SK-N-SH (cell line): Measurements from ENCODE around the gene ELF5. TPM values are rescaled to one million over a fixed set of nuclear protein-coding genes. Genes with fewer than 3 reads are reported as not detected.

ENCODE experiments used
- CTCF ChIA-PET: fragments of 300-600, 350-600 bp; formaldehyde crosslinking; extraction: SDS; loops from one replicate; lab custom pipeline; 2021; lab: Yijun Ruan, JAX
- POLR2A ChIA-PET: fragments of 350-600 bp; sonication (Branson Sonifier 250); formaldehyde crosslinking; extraction: SDS; loops from one replicate; lab custom pipeline; 2020; ENCODE audit warnings: antibody characterized with exemption, inconsistent platforms; lab: Yijun Ruan, JAX
- DNase-seq: peaks from one replicate; pipeline ENCODE4 v3.0.0; 2012
- H2AFZ ChIP-seq: fragments of 200-600 bp; sonication (generic); 2 replicates; pipeline ENCODE4 v1.8.1; 2016; ENCODE audit warnings: antibody characterized with exemption, mild to moderate bottlenecking, low read depth
- H3F3A ChIP-seq: fragments of 200-600 bp; sonication (generic); replicated peaks from 2 replicates; pipeline ENCODE3; 2016; ENCODE audit warnings: antibody characterized with exemption, mild to moderate bottlenecking; ENCODE audit not compliant: insufficient read depth
- H3K27ac ChIP-seq, 2 experiments: fragments of 200-500 bp in 1 of 2; fragments of 200-600 bp in 1 of 2; sonication (Bioruptor generic) in 1 of 2; sonication (generic), shearing (Covaris generic) in 1 of 2; 2 replicates each; pipeline versions ENCODE4 v1.5.1 to v1.6.1; 2014 to 2016; ENCODE audit warnings: low read depth in 2 of 2, inconsistent platforms in 1 of 2, low read length in 1 of 2, mild to moderate bottlenecking in 1 of 2, mixed read lengths in 1 of 2
- H3K27me3 ChIP-seq: fragments of 200-600 bp; sonication (generic), shearing (Covaris generic); 2 replicates; pipeline ENCODE4 v1.6.1; 2016; ENCODE audit warnings: mixed run types; ENCODE audit not compliant: insufficient read depth
- H3K36me3 ChIP-seq, 2 experiments: fragments of 200-500 bp in 1 of 2; fragments of 200-600 bp in 1 of 2; sonication (Bioruptor generic) in 1 of 2; sonication (generic) in 1 of 2; replicated peaks in 1 of 2; 2 replicates each; pipeline versions ENCODE3 to v1.5.1; 2014 to 2016; ENCODE audit warnings: low read length in 1 of 2, mild to moderate bottlenecking in 1 of 2; ENCODE audit not compliant: insufficient read depth in 2 of 2, control insufficient read depth in 1 of 2
- H3K4me1 ChIP-seq, 2 experiments: fragments of 200-500 bp in 1 of 2; fragments of 200-600 bp in 1 of 2; sonication (Bioruptor generic) in 1 of 2; sonication (generic), shearing (Covaris generic) in 1 of 2; 2 replicates each; pipeline versions ENCODE4 v1.5.1 to v1.6.1; 2014 to 2016; ENCODE audit warnings: low read depth in 1 of 2, low read length in 1 of 2, mixed run types in 1 of 2; ENCODE audit not compliant: insufficient read depth in 2 of 2, control insufficient read depth in 1 of 2
- H3K4me2 ChIP-seq: fragments of 200-600 bp; sonication (generic), shearing (Covaris generic); 2 replicates; pipeline ENCODE4 v1.6.1; 2017; ENCODE audit warnings: mixed run types
- H3K4me3 ChIP-seq, 2 experiments: fragments of 200-500 bp in 1 of 2; fragments of 200-600 bp in 1 of 2; sonication (Bioruptor generic) in 1 of 2; sonication (generic), shearing (Covaris generic) in 1 of 2; 2 replicates each; pipeline versions ENCODE4 v1.5.1 to v1.8.1; 2014 to 2016; ENCODE audit warnings: low read depth in 2 of 2, inconsistent platforms in 1 of 2, low read length in 1 of 2, mild to moderate bottlenecking in 1 of 2, mixed read lengths in 1 of 2, moderate library complexity in 1 of 2
- H3K79me2 ChIP-seq: fragments of 200-600 bp; sonication (generic); 2 replicates; pipeline ENCODE4 v1.8.1; 2017; ENCODE audit warnings: mild to moderate bottlenecking; ENCODE audit not compliant: insufficient read depth
- H3K9ac ChIP-seq: fragments of 200-600 bp; sonication (generic); 2 replicates; pipeline ENCODE4 v1.6.1; 2017; ENCODE audit warnings: mixed run types
- H3K9me2 ChIP-seq: fragments of 200-600 bp; sonication (generic); 2 replicates; pipeline ENCODE4 v1.6.1; 2017; ENCODE audit warnings: mixed run types
- H3K9me3 ChIP-seq: fragments of 200-600 bp; sonication (generic); 2 replicates; pipeline ENCODE4 v1.6.1; 2017; ENCODE audit warnings: mixed run types, mild to moderate bottlenecking, moderate library complexity
- H4K20me1 ChIP-seq: fragments of 200-600 bp; sonication (generic); 2 replicates; pipeline ENCODE4 v1.6.1; 2017; ENCODE audit warnings: mild to moderate bottlenecking, mixed run types; ENCODE audit not compliant: insufficient read depth
- ELF1 ChIP-seq: IDR thresholded peaks from 2 replicates; pipeline ENCODE4 v1.4.0; 2012
- FOSL2 ChIP-seq: IDR thresholded peaks from 2 replicates; pipeline ENCODE4 v1.4.0; 2012; ENCODE audit warnings: low read depth, mild to moderate bottlenecking, moderate library complexity, borderline replicate concordance
- FOXJ3 ChIP-seq: sonication (generic); formaldehyde crosslinking; IDR thresholded peaks from 2 replicates; pipeline ENCODE4 v1.5.1; 2020; ENCODE audit warnings: mild to moderate bottlenecking, missing genetic modification reagents
- FOXM1 ChIP-seq: IDR thresholded peaks from 2 replicates; pipeline ENCODE4 v1.4.0; 2012; ENCODE audit warnings: low read depth, mild to moderate bottlenecking
- GABPA ChIP-seq: IDR thresholded peaks from 2 replicates; pipeline ENCODE4 v1.4.0; 2012; ENCODE audit warnings: low read depth, mild to moderate bottlenecking
- GATA2 ChIP-seq: sonication (generic); formaldehyde crosslinking; IDR thresholded peaks from 2 replicates; pipeline ENCODE4 v1.5.0; 2020; ENCODE audit warnings: mild to moderate bottlenecking, missing genetic modification reagents
- JUND ChIP-seq: IDR thresholded peaks from 2 replicates; pipeline ENCODE4 v1.4.0; 2012
- MAX ChIP-seq: IDR thresholded peaks from 2 replicates; pipeline ENCODE4 v1.4.0; 2012; ENCODE audit warnings: low read depth
- MEF2A ChIP-seq: IDR thresholded peaks from 2 replicates; pipeline ENCODE4 v1.4.0; 2012; ENCODE audit warnings: low read depth, borderline replicate concordance
- MXI1 ChIP-seq: IDR thresholded peaks from 2 replicates; pipeline ENCODE4 v1.6.1; 2012; ENCODE audit warnings: mild to moderate bottlenecking, low read depth, low read length, improper control_type of control experiment
- NRF1 ChIP-seq: IDR thresholded peaks from 2 replicates; pipeline ENCODE4 v1.6.1; 2012; ENCODE audit warnings: low read depth, mild to moderate bottlenecking, low read length
- POLR2AphosphoS5 ChIP-seq: IDR thresholded peaks from 2 replicates; pipeline ENCODE4 v1.6.1; 2012; ENCODE audit warnings: low read depth, low read length
- REST ChIP-seq: IDR thresholded peaks from 2 replicates; pipeline ENCODE4 v1.6.1; 2012; ENCODE audit warnings: mild to moderate bottlenecking, low read depth, low read length, moderate library complexity
- SIN3A ChIP-seq: IDR thresholded peaks from 2 replicates; pipeline ENCODE4 v1.6.1; 2012; ENCODE audit warnings: low read depth, mild to moderate bottlenecking, low read length, moderate library complexity, borderline replicate concordance
- SMC3 ChIP-seq: IDR thresholded peaks from 2 replicates; pipeline ENCODE4 v1.6.1; 2012; ENCODE audit warnings: low read depth, low read length, improper control_type of control experiment
- TEAD4 ChIP-seq: IDR thresholded peaks from 2 replicates; pipeline ENCODE4 v1.4.0; 2012; ENCODE audit warnings: mild to moderate bottlenecking, borderline replicate concordance; ENCODE audit not compliant: insufficient read depth
- USF2 ChIP-seq: fragments of 150-350 bp; IDR thresholded peaks from 2 replicates; pipeline ENCODE4 v1.6.1; 2017; ENCODE audit warnings: antibody characterized with exemption, low read length, low read depth, borderline replicate concordance
- WGBS: methylation state at CpG from one replicate; pipeline ENCODE4 v1.1.6; 2017; ENCODE audit warnings: low lambda C conversion rate; 5-methylcytosine and 5-hydroxymethylcytosine counted together
- polyA plus RNA-seq, 3 experiments: library from polyadenylated mRNA; depleted of rRNA; stranded (reverse); fragments of >200 nt; gene quantifications; 2 replicates each; pipeline ENCODE4 v1.2.3, GENCODE V29; 2012
- TF ChIP-seq, protein P1 (sequence below): fragments of 200-600 bp; sonication (generic); IDR thresholded peaks from 2 replicates; pipeline ENCODE4 v1.6.1; 2017; ENCODE audit warnings: antibody characterized with exemption, mild to moderate bottlenecking, moderate library complexity

ELF5 gene
- polyA plus RNA-seq, 1 of the 3 experiments (the other 2 are of a cell fraction): not detected

DNA sequence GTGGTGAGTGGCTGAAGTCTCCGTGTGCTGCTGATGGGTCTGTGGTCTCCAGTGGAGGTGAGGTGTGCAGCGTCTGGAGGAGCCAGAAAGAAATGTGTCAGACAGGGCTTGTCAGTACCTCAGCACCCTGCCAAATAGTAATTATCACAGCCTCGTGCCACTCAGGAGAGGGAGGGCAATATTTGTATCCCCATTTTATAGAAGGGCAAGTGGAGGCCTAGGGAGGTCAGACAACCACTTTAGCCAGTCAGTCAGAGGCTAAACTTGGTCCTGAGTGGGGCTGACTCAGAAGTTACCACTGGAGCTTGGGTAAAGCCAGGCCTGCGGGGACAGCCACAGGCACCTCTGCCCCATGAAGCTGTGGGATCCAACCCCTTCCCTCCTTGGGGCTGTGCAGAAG is 11.5 kb upstream of the ELF5 start:
- Histone ChIP-seq H3K27ac (no peak overlapping the region), H4K20me1 (no peaks in the 10 kb centered on the region), H3F3A (no peaks in the 10 kb centered on the region), H3K9me2 (no peaks in the 10 kb centered on the region), H3K4me2 (no peak overlapping the region), H3K9ac (no peak overlapping the region), H3K36me3 (no peaks in the 10 kb centered on the region), H3K79me2 (no peaks in the 10 kb centered on the region), H3K4me1 (peaks cover 0 to 9% of the 10 kb centered on the region in 2 experiments; a peak in 1 of 4 replicates), H3K9me3 (no peaks in the 10 kb centered on the region), H3K27me3 (peaks cover 11% of the 10 kb centered on the region; the same call in 1 of the 2 replicates), H2AFZ (no peak overlapping the region), H3K4me3 (no peak overlapping the region)
- DNase-seq: no peak
- ChIA-PET POLR2A (no interaction called here), CTCF (interaction anchor here (1.4 to 3.0 kb wide), 4 partner anchors 10 to 62 kb away, joined by 3 to 13 read pairs (median 4); partner anchors contain the start of gene ELF5)
- WGBS: 39% methylated on average over 2 of the region's 4 CpGs
- TF ChIP-seq FOSL2 (no peak), SMC3 (no peak), REST (no peak), POLR2AphosphoS5 (no peak), MXI1 (no peak)

DNA sequence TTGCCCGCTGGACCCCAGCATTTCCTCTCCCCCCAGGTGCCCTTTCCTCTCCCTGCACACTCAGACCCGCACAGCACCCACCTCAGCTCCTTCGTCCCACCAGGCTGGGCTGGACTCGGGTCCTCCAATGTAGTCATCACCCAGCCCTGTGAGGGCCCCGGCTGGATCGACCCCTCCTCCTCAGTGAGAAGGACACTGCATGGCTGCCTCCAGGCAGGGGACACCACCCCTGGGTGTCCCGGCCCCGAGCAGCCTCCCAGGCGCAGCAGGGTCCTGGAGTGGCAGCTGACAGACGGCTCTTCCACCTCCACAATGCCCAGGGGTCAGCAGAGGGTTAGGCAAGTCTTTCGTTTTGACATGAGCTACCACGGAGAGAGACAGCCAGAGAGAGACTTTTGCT is 11.1 kb upstream of the ELF5 start:
- DNase-seq: no peak
- H3K4me2 ChIP-seq: no peak overlapping the region
- peaks cover 0 to 9% of the 10 kb centered on the region in 2 experiments; a peak in 1 of 4 replicates for H3K4me1 ChIP-seq
- H3K36me3 ChIP-seq: no peaks in the 10 kb centered on the region
- POLR2A ChIA-PET: no interaction called here
- no peak overlapping the region for H3K4me3 ChIP-seq
- 56% methylated on average over 11 of the region's 12 CpGs for WGBS
- CTCF ChIA-PET: interaction anchor here (1.0 to 3.0 kb wide), 7 partner anchors 10 to 867 kb away, joined by 3 to 13 read pairs (median 3); partner anchors contain the start of gene ELF5
- no peak overlapping the region for H2AFZ ChIP-seq
- H3F3A ChIP-seq: no peaks in the 10 kb centered on the region
- H3K27me3 ChIP-seq: peaks cover 11% of the 10 kb centered on the region; the same call in 1 of the 2 replicates
- no peaks in the 10 kb centered on the region for H3K9me2 ChIP-seq
- no peak overlapping the region for H3K9ac ChIP-seq
- H3K27ac ChIP-seq: no peak overlapping the region
- no peaks in the 10 kb centered on the region for H3K9me3 ChIP-seq
- no peaks in the 10 kb centered on the region for H3K79me2 ChIP-seq
- no peaks in the 10 kb centered on the region for H4K20me1 ChIP-seq
- TF ChIP-seq MEF2A: no peak
- no peak for TF ChIP-seq NRF1
- no peak for TF ChIP-seq GATA2 (CRISPR knock-in tag)
- no peak for TF ChIP-seq POLR2AphosphoS5
- TF ChIP-seq SIN3A: no peak
- no peak for TF ChIP-seq JUND
- TF ChIP-seq SMC3: no peak
- TF ChIP-seq, protein P1, sequence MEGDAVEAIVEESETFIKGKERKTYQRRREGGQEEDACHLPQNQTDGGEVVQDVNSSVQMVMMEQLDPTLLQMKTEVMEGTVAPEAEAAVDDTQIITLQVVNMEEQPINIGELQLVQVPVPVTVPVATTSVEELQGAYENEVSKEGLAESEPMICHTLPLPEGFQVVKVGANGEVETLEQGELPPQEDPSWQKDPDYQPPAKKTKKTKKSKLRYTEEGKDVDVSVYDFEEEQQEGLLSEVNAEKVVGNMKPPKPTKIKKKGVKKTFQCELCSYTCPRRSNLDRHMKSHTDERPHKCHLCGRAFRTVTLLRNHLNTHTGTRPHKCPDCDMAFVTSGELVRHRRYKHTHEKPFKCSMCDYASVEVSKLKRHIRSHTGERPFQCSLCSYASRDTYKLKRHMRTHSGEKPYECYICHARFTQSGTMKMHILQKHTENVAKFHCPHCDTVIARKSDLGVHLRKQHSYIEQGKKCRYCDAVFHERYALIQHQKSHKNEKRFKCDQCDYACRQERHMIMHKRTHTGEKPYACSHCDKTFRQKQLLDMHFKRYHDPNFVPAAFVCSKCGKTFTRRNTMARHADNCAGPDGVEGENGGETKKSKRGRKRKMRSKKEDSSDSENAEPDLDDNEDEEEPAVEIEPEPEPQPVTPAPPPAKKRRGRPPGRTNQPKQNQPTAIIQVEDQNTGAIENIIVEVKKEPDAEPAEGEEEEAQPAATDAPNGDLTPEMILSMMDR: no peak
- TF ChIP-seq TEAD4: no peak
- TF ChIP-seq USF2: no peak
- TF ChIP-seq MAX: no peak
- TF ChIP-seq ELF1: no peak
- no peak for TF ChIP-seq FOSL2
- no peak for TF ChIP-seq FOXJ3 (CRISPR knock-in tag)
- no peak for TF ChIP-seq FOXM1
- no peak for TF ChIP-seq GABPA
